ENCODE results near the gene MYO1D. TPM values are rescaled to one million over a fixed set of nuclear protein-coding genes. Genes with fewer than 3 reads are reported as not detected.
A peak's percentile ranks its signal among the peaks of the same experiment; 100 is the strongest.
"Not testable (repeated sequence)": the region's sequence is repeated elsewhere in the genome, so short reads cannot be mapped to it uniquely, and the experiment has no call there.

MYO1D gene
- polyA plus RNA-seq, 1 donor: 5.7 TPM

- not testable (repeated sequence) for DNase-seq
Observed at GRCh38 chr17:32887410-32887809, 10.5 kb upstream of the MYO1D start.

GRCh38 chr17:32886951-32887350 is 10.0 kb upstream of the MYO1D start:
- not testable (repeated sequence) for DNase-seq

- DNase-seq: no peak
Observed at GRCh38 chr17:32882734-32883133, 5.8 kb upstream of the MYO1D start.

GRCh38 chr17:32882029-32882428 is 5.1 kb upstream of the MYO1D start:
- DNase-seq: no peak

GRCh38 chr17:32880671-32881453 is 3.9 kb upstream of the MYO1D start:
- no peak for DNase-seq

- no peak for DNase-seq
Observed at GRCh38 chr17:32879134-32879533, 2.2 kb upstream of the MYO1D start.

DNA sequence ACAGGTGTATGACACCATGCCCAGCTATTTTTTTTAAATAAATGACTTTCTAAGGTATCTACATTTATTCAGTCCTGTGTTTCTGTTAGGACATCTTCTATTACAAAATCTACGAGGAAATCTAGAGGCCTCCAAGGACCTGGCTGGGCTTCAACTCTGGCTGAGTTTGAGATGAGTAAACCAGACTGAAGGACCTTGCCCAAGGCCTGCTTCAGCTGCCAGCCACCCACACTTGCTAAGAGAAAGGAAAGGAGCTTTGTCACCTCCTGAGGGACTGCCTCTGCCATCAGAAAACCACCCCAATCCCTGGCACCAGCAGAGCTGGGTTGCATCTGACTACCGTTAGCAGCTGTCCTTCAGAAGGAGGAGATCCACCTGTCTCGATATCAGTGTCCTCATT is 1.3 kb upstream of the MYO1D start:
- DNase-seq: no peak

DNA sequence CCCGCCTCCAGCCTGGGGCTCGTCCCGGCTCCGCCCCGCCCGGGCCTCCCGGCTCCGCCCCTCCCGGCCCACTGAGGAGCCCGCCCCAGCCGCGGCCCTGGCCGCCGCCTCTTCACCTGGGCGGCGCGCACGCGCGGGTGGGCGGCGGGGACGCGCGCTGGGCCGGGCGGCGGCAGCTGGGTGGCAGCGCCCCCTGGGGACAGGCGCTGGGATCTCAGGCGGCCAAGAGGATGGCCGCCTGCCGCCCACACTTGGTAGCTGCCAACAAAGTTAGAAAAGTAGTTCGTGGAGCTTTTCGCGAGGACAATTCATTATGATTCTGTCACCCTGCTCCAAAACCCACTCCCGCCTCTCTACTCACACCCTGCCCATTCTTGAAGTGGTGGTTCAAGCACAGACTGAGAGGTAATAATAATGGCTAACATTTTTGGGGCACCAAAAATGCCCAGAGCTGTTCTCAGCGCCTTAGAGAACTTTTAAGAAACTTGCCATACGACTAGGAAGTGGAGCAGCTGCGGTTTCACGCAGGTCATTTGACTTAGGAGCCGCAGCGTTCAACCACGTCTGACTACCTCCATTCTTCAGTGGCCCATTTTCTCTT is 340 bp upstream of the MYO1D start:
- peak; percentile 90 for DNase-seq

- peak; percentile 43 for DNase-seq
Observed at GRCh38 chr17:32875923-32876416, 954 bp downstream of the MYO1D start.

GRCh38 chr17:32875230-32875917 is 1.6 kb downstream of the MYO1D start:
- DNase-seq: no peak

DNA sequence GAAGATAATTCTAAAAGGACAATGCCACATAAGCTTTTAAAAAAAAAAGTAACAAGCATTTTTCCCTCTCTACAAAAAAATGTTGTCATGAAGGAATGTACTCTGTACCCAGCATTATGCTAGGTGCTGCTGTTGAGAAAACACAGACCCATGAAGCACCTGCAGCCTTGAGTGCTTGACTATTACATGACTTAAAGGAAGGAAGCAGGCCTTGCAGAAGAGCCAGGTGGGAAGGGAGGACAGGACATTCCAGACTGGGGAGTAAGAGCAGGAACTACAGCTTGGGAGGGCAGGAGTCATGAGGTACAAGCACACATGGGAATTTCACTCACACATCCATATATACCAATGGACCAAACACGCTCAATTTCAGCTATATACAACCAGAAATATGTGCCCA is 3.8 kb downstream of the MYO1D start:
- no peak for DNase-seq

DNA sequence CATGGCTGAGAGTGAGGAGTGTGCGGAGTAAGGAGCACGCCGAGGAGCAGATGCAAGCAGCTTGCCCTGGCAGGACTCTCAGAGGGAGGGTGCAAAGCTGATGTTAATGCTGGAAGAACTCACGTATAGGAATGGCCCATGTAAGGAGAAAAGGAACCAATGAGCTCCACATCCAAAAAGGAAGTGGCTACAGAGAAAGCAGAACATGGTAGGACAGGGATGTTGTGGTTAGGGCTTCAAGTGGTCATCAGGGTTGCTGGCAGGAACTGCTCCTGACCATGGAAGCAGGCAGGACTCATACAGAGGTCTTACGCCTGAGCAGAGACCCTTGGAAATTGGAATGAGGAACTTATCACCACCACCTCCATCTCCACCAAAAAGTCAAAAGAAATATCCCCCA is 5.2 kb downstream of the MYO1D start:
- DNase-seq: no peak

DNA sequence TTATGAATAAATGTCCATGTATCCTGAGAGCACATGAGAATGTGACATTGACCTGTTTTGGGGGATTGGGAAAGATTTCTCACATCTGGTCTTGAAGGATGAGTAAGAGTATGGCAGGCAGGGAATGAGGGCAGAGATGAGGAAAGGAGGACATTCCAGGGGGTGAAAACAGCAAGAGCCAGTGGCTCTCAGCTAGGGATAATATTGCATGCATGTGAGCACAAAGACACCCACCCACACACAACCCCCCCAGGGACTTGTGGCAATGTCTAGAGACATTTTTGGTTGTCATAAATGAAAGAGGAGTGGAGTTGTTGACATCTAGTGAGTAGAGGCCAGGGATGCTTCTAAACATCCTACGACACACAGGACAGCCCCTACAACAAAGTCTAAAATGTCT is 6.0 kb downstream of the MYO1D start:
- DNase-seq: no peak

- no peak for DNase-seq
Observed at GRCh38 chr17:32870027-32870670, 6.8 kb downstream of the MYO1D start.

- DNase-seq: no peak
Observed at GRCh38 chr17:32869345-32870026, 7.4 kb downstream of the MYO1D start.

DNA sequence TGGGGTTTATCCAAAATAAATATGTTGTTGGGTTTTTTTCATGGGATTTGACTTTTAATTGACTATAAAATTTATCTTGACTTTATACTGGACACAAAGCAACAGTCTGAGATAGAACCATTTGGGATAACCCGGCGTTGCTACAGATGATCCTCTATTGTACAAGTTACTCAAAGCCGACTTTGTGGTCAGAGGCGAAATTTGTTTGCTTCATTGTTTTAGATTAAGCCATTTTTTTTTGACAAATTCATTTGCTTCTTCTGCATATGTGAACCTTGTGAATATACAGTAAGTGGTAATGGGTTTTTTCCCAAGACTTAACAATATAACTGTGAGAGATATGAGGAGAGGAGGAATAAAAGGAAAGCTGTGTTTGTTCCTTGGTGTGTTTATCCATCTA is 11.8 kb downstream of the MYO1D start:
- DNase-seq: no peak

GRCh38 chr17:32863559-32863958 is 13.4 kb downstream of the MYO1D start:
- no peak for DNase-seq

DNA sequence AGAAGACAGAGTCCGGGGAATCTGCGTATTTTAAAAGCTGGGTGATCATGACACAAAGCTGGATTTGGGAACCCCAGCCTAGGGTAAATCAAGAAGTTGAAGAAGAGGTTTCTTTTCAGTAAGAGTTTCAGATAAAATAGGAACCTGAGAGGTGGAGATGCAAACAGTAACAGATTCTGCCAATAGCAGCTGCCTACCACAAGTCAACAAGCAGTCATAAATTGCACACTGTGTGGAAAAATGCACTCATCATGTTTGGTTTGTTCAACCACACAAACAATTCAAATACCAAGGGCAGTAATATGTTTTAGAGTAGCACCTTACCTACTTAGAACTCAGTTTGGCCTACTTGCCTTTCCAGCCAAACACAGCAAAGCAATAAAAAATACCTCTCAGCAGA is 14.0 kb downstream of the MYO1D start:
- DNase-seq: no peak

- DNase-seq: no peak
Observed at GRCh38 chr17:32861981-32862380, 14.9 kb downstream of the MYO1D start.

- no peak for DNase-seq
Observed at GRCh38 chr17:32859857-32860525, 16.9 kb downstream of the MYO1D start.

DNA sequence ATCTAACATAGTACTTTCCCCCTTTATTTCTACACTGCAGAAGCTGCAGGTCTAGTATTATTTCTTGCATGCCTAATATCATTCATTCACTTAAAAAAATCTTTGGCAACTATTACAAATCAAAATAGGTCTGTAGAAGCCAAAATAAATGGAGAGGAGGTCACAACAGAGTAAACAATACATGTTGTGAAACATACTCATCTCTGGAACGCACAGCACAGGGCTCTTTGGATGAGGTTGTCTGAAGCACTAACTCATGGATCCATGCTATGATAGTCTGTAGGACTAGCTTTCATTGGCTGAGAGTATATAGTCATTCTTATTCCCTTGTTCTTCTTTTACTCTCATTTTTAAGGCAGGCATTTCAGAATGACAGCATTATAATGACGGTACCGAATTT is 21.3 kb downstream of the MYO1D start:
- DNase-seq: no peak

DNA sequence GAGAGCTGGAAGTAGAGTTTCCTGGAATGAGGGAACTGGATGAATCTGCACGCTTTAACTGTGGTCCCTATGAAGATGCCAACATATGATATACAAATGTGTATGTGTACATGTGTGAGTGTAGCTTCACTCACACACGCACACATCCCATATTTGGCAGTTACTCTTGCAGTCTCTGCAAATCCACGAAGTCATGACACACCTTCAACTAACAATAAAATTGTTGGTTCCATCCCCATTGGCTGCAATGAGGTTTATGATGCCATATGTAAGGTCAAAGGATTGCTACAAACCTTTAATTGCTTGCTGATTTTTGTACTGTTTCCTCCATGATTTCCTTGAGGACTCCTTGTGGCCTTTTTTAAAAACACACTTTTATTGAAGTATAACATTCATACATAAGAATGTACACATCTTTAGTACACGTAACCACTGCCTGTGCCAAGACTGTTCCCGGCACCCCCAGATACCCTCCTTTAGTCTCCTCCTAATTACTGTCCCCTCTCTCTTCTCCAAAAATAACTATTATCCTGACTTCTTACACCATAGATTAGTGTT is 22.0 kb downstream of the MYO1D start:
- DNase-seq: no peak

Data from hindlimb muscle (tissue), 1 donor.